GM23338 (cell line): Measurements from ENCODE around the gene TSC2. TPM values are rescaled to one million over a fixed set of nuclear protein-coding genes. Genes with fewer than 3 reads are reported as not detected.

Source experiments
- ATAC-seq: fragments of 200-7000 bp; cut with Tn5 transposase; 3 replicates; pipeline ENCODE4 v1.9.1; 2020
- DNase-seq: peaks from one replicate; pipeline ENCODE4 v3.0.0-alpha.2; 2015; ENCODE audit warnings: low spot score
- H2AFZ ChIP-seq: fragments of 200-600 bp; sonication (generic); 2 replicates; pipeline ENCODE4 v1.8.0; 2016; ENCODE audit warnings: antibody characterized with exemption, mild to moderate bottlenecking, moderate library complexity
- H3F3A ChIP-seq: fragments of 200-600 bp; sonication (generic); replicated peaks from 2 replicates; pipeline ENCODE4 v1.8.0; 2017; ENCODE audit warnings: antibody characterized with exemption, mixed run types, low read depth
- H3K27ac ChIP-seq: fragments of 200-600 bp; sonication (generic); 2 replicates; pipeline ENCODE4 v1.6.1; 2016; ENCODE audit warnings: low read depth
- H3K27me3 ChIP-seq: fragments of 200-600 bp; sonication (generic); 2 replicates; pipeline ENCODE4 v1.8.0; 2016; ENCODE audit warnings: mild to moderate bottlenecking, mixed run types, moderate library complexity; ENCODE audit not compliant: insufficient read depth
- H3K36me3 ChIP-seq: fragments of 200-600 bp; sonication (generic); 2 replicates; pipeline ENCODE4 v1.8.0; 2016; ENCODE audit warnings: mild to moderate bottlenecking; ENCODE audit not compliant: insufficient read depth
- H3K4me1 ChIP-seq: fragments of 200-600 bp; sonication (generic); 2 replicates; pipeline ENCODE4 v1.8.0; 2016; ENCODE audit warnings: mild to moderate bottlenecking, moderate library complexity; ENCODE audit not compliant: insufficient read depth
- H3K4me2 ChIP-seq: fragments of 200-600 bp; sonication (generic); 2 replicates; pipeline ENCODE4 v1.7.1; 2017; ENCODE audit warnings: mixed run types
- H3K4me3 ChIP-seq: fragments of 200-600 bp; sonication (generic); 2 replicates; pipeline ENCODE4 v1.6.1; 2016; ENCODE audit warnings: mixed run types
- H3K79me2 ChIP-seq: fragments of 200-600 bp; sonication (generic); replicated peaks from 2 replicates; pipeline ENCODE4 v1.8.0; 2017; ENCODE audit warnings: mild to moderate bottlenecking; ENCODE audit not compliant: insufficient read depth
- H3K9me2 ChIP-seq: fragments of 200-600 bp; sonication (generic); 2 replicates; pipeline ENCODE4 v1.8.0; 2017; ENCODE audit not compliant: insufficient read depth
- H4K20me1 ChIP-seq: fragments of 200-600 bp; sonication (generic); replicated peaks from 2 replicates; pipeline ENCODE4 v1.8.0; 2017; ENCODE audit warnings: mild to moderate bottlenecking; ENCODE audit not compliant: insufficient read depth
- H3K27ac Mint-ChIP-seq: 2 replicates; pipeline ENCODE4 v1.8.0; 2020; ENCODE audit warnings: inconsistent platforms, mild to moderate bottlenecking, moderate library complexity, mixed read lengths
- H3K27me3 Mint-ChIP-seq: 3 replicates; pipeline ENCODE4 v1.8.0; 2022; ENCODE audit warnings: low read depth, mild to moderate bottlenecking, moderate library complexity, mixed read lengths, inconsistent platforms; ENCODE audit not compliant: insufficient read depth, poor library complexity
- H3K36me3 Mint-ChIP-seq: 3 replicates; pipeline ENCODE4 v1.8.0; 2021; ENCODE audit warnings: low read depth, mild to moderate bottlenecking, inconsistent platforms, moderate library complexity, mixed read lengths
- H3K4me1 Mint-ChIP-seq: 3 replicates; pipeline ENCODE4 v1.8.0; 2020; ENCODE audit warnings: mild to moderate bottlenecking, inconsistent platforms, mixed read lengths
- H3K4me3 Mint-ChIP-seq: 3 replicates; pipeline ENCODE4 v1.8.0; 2021; ENCODE audit warnings: moderate library complexity, mild to moderate bottlenecking, inconsistent platforms, mixed read lengths
- H3K9me3 Mint-ChIP-seq: 3 replicates; pipeline ENCODE4 v1.8.0; 2020; ENCODE audit warnings: moderate library complexity, mild to moderate bottlenecking, inconsistent platforms, mixed read lengths
- CREB1 ChIP-seq: fragments of 250-450 bp; sonication (Bioruptor Pico); IDR thresholded peaks from 2 replicates; pipeline ENCODE4 v1.5.0; 2020; ENCODE audit warnings: low read depth, mild to moderate bottlenecking, moderate library complexity
- CTCF ChIP-seq, 2 experiments: fragments of 200-600 bp in 1 of 2; sonication (generic) in 1 of 2; conservative IDR thresholded peaks; 2 replicates each; pipeline versions ENCODE4 v1.5.1 to v1.6.1; 2016 to 2017; ENCODE audit warnings: antibody characterized with exemption in 2 of 2, low read depth in 2 of 2, mild to moderate bottlenecking in 2 of 2, moderate library complexity in 1 of 2
- ETS1 ChIP-seq: IDR thresholded peaks from 2 replicates; pipeline ENCODE4 v1.6.1; 2016; ENCODE audit warnings: antibody characterized with exemption
- EZH2 ChIP-seq: fragments of 200-600 bp; sonication (generic); IDR thresholded peaks from one replicate; pipeline ENCODE4 v1.8.0; 2017; ENCODE audit warnings: antibody characterized with exemption, mild to moderate bottlenecking, low read depth; ENCODE audit not compliant: unreplicated experiment
- EZH2phosphoT487 ChIP-seq: fragments of 200-600 bp; sonication (generic); IDR thresholded peaks from one replicate; pipeline ENCODE4 v1.8.1; 2018; ENCODE audit warnings: antibody characterized with exemption; ENCODE audit not compliant: unreplicated experiment
- JUNB ChIP-seq: IDR thresholded peaks from one replicate; pipeline ENCODE4 v1.6.1; 2016; ENCODE audit warnings: antibody characterized with exemption; ENCODE audit not compliant: unreplicated experiment
- REST ChIP-seq: IDR thresholded peaks from one replicate; pipeline ENCODE4 v1.6.1; 2018; ENCODE audit warnings: antibody characterized with exemption; ENCODE audit not compliant: unreplicated experiment
- STAT1 ChIP-seq: IDR thresholded peaks from one replicate; pipeline ENCODE4 v1.6.1; 2016; ENCODE audit warnings: antibody characterized with exemption; ENCODE audit not compliant: unreplicated experiment
- ZNF114 ChIP-seq: fragments of 250-450 bp; sonication (Bioruptor Pico); IDR thresholded peaks from 2 replicates; pipeline ENCODE4 v1.5.0; 2020; ENCODE audit warnings: mild to moderate bottlenecking, moderate library complexity
- ZNF331 ChIP-seq: fragments of 250-450 bp; sonication (Bioruptor Pico); IDR thresholded peaks from 2 replicates; pipeline ENCODE4 v1.5.0; 2020; ENCODE audit warnings: low read depth, mild to moderate bottlenecking, moderate library complexity
- ZNF462 ChIP-seq: fragments of 250-450 bp; sonication (Bioruptor Pico); IDR thresholded peaks from 2 replicates; pipeline ENCODE4 v1.5.0; 2020; ENCODE audit warnings: mild to moderate bottlenecking, moderate library complexity
- polyA plus RNA-seq: library from polyadenylated mRNA; unstranded; fragments of >200 nt; fragmentation: Nextera tagmentation; extraction: Ambion mirVana; gene quantifications from 2 replicates; pipeline ENCODE4 v1.2.1, GENCODE V29; 2016
- total RNA-seq: library from RNA; depleted of rRNA; stranded (reverse); fragments of >200 nt; shearing (Covaris generic); gene quantifications from 2 replicates; pipeline ENCODE4 v1.2.3, GENCODE V29; 2014

Gene TSC2
- total and polyA plus RNA-seq, 2 experiments from 2014 or later: 40.5 to 93.0 TPM

GRCh38 chr16:2037647-2038381 lies 10.0 kb upstream of the TSC2 start:
- Histone ChIP-seq H4K20me1 (peaks cover 3% of the 10 kb centered on the region; the same call in 1 of the 2 replicates), H3K4me2 (no peak overlapping the region), H3K36me3 (no peaks in the 10 kb centered on the region), H3K9me2 (no peaks in the 10 kb centered on the region), H3K27me3 (no peaks in the 10 kb centered on the region), H3F3A (no peaks in the 10 kb centered on the region), H3K4me3 (no peak overlapping the region), H3K79me2 (no peaks in the 10 kb centered on the region), H2AFZ (no peak overlapping the region), H3K4me1 (no peaks in the 10 kb centered on the region), H3K27ac (no peak overlapping the region)
- DNase-seq (no peak), ATAC-seq (no peak)
- H3K9me3 Mint-ChIP-seq: no peaks in the 10 kb centered on the region
- H3K27ac Mint-ChIP-seq: no peak overlapping the region
- peaks cover 10% of the 10 kb centered on the region for H3K27me3 Mint-ChIP-seq
- no peak overlapping the region for H3K4me3 Mint-ChIP-seq
- H3K36me3 Mint-ChIP-seq: no peaks in the 10 kb centered on the region
- TF ChIP-seq ZNF331 (CRISPR knock-in tag) (no peak), STAT1 (no peak), REST (no peak), JUNB (no peak), ZNF462 (CRISPR knock-in tag) (no peak), CTCF (conservative IDR thresholded peaks at IDR 0.05; ENCODE audit: low read depth in 2 of 2) (no peak), CREB1 (no peak), EZH2 (no peak), ZNF114 (no peak), ETS1 (no peak), EZH2phosphoT487 (no peak)
- peaks cover 8% of the 10 kb centered on the region for H3K4me1 Mint-ChIP-seq
